GM12892 (cell line): ENCODE measurements around the gene RTTN.

ENCODE experiments used
- POLR2A ChIP-seq: IDR thresholded peaks from 2 replicates; pipeline ENCODE4 v1.6.1; 2011; ENCODE audit warnings: low read depth, low read length, control low read depth
- POLR2AphosphoS5 ChIP-seq: IDR thresholded peaks from 2 replicates; pipeline ENCODE4 v1.6.1; 2011; ENCODE audit warnings: low read depth, low read length, control low read depth
- TAF1 ChIP-seq: IDR thresholded peaks from 2 replicates; pipeline ENCODE4 v1.6.1; 2011; ENCODE audit warnings: low read depth, mild to moderate bottlenecking, control low read depth, low read length, borderline replicate concordance

DNA sequence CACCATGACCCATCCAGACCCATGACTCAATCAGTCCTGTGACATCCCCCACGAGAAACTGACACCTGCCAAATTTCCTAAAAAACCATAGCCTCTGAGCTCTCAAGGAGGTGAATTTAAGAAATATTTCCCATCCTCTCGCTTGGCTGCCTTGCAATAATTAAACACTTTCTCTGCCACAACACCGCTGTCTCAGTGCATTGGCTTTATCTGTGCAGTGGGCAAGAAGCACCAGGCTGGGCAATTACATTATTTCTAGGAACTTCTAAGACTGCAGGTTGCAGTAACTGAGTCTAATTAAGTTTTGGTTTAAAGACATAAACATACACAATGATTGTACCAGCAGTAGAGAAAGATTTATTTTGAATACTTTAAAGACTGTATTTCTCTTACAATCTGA, 22.0 kb upstream of the RTTN start:
- TF ChIP-seq POLR2A (no peak), TAF1 (no peak), POLR2AphosphoS5 (no peak)
